OCI-M2 (cell line): ENCODE data around the gene MUSK.

ENCODE experiments used
- DNase-seq: peaks from one replicate; lab custom pipeline; 2025; ENCODE audit not compliant: unreplicated experiment; lab: John Stamatoyannopoulos, UW

Gene MUSK

GRCh38 chr9:110668570-110669167 is at the start of gene MUSK:
Gene MUSK (plus strand): TSS chr9:110668791. CDS start chr9:110668905, 114 bp downstream.
- DNase-seq = no peak

DNA sequence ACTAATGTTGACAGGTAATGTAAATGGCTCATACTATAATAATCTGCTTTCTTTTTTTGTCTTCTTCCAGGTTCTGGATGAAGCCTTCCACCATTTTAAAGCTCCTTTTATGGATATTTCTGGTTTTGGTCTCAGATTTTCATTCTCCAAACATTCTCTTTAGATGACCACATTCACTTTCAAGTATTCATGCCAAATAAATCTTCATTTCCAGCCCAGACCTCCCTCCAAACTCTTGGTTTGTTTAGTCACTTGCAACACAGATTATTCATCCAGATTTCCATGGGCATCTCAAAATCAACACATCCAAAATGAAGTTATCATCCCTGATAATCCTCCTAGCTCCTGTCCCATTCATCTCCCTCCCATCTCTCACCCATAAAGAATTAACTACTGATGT is 48.8 kb upstream of the MUSK start:
- DNase-seq = no peak

DNA sequence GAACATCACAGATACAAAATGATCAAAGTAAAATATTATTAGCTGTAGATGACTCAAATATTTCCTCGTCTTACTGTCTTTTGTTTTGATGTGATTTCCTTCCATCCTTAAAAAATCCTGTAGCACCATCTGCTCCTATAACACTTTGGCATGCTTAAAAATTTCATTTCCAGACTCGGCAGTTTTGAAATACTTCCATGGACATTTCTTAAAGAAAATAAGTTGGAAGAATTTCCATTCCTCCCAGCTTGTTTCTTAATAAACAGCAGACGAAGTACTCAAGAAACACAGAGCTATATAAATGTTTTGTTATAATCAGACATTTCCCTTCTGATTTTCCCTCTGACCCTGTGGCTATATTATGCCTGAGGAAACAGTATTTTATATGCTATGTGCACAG is 47.9 kb upstream of the MUSK start:
- DNase-seq = no peak

GRCh38 chr9:110622368-110622767 is 46.2 kb upstream of the MUSK start:
- no peak for DNase-seq

DNA sequence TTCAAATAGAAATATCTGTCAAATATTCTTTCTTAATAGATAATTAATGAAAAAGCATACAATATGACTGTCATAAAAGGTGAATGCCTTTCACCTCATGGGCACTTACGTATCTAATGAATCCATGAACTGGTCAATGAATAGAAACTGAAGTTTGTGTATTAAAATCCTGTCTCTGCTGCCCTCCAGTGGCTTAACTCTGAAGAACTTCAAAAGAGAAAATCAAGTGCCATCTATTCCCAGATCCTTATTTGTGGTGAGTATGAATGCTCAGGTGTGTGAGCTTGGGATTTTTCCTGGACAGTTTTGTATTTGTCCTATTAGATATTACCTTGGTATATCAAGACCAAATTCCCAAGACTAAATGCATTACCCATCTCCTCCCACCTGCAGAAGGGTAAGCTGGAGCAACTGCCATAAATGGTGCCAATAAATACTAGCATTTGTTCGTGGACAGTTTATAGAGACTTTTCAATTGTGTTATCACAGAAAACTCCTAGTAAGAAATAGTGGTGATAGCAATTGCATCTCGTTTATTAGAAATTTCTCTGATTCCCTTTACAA is 45.0 kb upstream of the MUSK start:
- no peak for DNase-seq

- no peak for DNase-seq
These were observed 42.3 kb upstream of the MUSK start for GRCh38 chr9:110626101-110626829.

DNA sequence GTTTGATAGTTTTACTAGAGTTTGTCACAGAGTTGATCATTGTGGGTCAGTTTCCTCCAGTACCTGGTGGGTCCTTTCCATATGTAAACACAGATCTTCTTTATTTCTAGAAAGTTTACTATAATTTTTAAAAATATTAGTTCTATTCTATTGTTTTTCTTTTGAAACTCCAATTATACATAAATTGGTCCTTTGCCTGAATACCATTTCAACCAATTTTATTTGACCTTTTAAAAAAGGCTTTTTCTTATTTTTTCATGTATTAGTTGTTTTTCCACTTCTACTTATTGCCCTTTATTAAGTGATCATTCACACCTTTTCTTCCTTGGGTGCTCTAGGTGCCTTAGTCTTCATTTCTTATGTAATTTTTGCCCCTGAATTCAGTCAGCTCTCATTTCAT is 33.0 kb upstream of the MUSK start:
- DNase-seq = no peak

GRCh38 chr9:110638381-110638954 is 30.1 kb upstream of the MUSK start:
- DNase-seq = no peak

DNA sequence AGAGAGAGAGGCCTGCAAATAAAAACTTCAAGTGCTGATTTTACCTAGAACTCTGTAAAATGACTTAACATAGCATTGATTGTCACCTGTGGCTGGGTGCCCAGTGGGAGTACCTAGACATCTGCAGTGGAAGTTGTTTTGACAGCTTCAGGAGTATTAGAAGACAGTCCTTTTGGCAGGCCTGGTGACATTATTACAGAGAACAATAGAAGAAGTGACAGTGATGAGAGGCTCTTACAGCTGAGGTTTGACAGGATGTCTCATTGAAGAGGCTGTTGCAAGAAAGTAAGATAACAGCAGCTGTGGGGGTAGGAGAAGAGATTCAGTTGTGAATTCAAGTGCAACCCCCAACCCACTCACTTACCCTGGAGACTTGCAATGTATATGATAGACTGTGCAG is 27.9 kb upstream of the MUSK start:
- DNase-seq = no peak

DNA sequence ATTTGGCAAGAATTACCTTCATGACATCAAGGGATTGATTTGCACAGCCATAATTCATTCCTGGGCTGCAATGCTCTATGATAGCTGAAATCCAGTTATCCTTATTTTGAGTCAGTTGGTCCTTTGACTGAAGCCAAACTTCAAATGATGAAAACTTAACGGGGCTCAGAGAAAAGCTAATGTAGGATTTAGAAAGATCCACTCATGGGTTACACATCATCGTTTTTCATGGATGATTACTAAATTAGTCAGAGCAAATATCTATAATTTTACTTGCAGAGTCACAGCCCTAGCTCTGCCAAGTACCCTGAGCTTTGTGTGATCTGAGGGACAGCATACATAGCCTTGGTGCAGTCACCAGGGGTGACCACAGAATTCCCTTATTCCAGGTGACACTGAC is 27.3 kb upstream of the MUSK start:
- DNase-seq = no peak

DNA sequence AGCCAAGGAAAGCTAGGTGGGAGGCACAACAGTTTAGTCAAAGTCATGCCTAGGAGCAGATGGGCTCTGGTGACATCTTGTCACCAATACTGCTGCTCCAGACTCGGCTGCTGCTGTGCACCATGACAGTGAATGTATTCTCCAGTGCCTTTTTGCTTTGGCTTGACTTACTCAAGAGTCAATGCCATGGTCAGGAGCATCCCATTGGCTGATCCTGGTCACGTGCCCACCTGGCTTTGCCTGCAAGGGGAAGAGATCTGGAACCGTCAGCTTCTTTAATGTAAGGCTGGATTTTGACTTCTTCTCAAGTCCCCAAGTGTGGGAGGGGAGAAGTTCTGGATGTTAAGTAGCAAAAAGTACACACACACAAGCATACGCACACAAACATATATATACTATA is 19.9 kb upstream of the MUSK start:
- no peak for DNase-seq

DNA sequence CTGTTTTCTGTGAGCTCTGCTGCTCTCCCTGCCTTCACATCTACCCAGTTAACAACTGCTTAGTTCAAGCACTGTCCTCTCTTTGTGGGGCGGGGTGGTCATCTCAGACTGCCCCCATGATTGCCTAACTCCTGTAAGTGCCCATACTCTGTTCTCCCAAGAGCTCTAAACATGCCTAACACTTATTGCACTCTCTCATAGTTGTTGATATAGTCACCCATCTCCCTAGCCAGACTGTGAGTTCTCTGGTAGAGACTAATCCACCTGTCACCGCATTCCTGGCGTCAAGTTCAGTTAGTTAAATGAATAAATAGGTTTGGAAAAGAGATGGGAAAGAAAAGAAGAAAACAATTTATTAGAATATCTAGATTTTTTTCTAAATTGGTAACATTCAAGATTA is 18.3 kb upstream of the MUSK start:
- no peak for DNase-seq

- DNase-seq = no peak
These were observed 17.6 kb upstream of the MUSK start for GRCh38 chr9:110650991-110651411.

DNA sequence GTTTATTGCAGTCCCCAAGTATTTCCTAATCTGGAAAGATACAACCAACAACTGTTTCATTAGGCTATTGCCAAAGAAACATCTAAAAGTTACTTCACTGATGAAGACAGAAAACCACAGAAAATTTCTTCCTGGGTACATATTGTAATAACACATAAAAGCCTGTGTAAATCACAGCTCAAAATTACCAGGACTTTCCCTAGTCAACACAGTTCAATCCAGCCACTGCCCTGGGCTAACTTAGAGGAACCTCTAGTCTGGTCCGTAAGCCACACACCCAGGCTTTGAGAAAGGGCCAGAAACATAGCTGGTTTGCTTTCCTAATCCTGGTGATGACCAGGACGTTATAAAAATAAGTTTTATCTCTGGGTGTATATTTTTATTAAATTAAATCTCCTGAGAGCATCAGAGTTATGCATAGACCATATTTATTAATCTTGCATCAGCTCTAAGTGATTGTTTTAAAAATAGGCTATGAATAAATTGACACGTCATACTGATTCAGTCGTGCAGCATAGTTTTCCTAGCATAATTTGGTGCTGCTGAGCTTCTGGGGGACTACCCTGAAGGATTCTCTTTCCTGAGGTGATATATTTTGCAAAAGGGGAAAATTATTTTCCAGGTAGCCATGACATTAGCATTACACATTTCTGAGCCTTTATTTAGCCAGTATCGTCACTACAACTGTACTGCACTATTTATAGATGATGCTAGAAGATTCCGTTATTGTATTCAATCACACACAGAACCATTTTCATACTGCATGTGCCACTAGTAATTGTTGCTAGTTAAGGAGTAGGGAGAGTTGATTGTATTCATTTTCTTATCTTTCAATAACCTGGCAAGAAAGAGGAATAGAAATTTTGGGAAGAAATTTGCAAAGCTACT is 12.6 kb upstream of the MUSK start:
- DNase-seq = no peak

- no peak for DNase-seq
These were observed 8.6 kb upstream of the MUSK start for GRCh38 chr9:110659891-110660541.

DNA sequence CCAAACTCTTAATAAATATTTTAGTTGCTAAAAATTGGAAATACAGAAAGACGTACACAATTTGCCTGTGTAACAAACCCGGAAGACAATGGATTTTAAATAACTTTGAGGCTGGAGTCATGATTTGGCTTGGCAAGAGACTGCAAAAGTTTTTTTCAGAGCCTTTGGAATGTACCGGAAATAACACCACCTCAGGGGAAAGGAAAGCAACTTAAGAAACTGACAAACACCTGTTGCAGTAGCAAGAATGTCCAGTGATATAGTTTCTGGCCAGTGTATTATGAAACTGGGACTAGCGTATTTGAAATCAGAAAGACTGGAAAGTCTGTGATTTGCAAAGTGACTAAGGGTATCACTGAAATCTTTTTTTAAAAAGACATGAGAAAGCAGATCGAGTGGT is 842 bp downstream of the MUSK start:
- DNase-seq = no peak

DNA sequence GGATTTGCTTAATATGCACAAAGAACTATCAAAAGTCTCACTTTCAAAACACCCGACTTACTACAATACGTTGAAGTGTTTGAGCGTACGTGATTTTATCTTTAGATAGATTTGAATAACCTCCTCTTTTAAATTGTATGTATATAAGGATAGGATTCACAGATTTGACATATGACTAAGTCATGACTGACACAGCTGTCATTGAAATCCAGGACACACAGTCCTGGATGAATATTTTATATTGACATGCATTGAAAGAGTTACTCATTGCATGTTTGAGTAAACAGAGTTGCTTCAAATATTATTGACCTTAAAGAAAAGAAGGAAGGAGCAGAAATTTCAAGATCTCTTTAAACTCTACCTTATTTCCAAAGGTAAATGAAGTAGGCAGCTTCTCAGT is 3.3 kb downstream of the MUSK start:
- DNase-seq = no peak

DNA sequence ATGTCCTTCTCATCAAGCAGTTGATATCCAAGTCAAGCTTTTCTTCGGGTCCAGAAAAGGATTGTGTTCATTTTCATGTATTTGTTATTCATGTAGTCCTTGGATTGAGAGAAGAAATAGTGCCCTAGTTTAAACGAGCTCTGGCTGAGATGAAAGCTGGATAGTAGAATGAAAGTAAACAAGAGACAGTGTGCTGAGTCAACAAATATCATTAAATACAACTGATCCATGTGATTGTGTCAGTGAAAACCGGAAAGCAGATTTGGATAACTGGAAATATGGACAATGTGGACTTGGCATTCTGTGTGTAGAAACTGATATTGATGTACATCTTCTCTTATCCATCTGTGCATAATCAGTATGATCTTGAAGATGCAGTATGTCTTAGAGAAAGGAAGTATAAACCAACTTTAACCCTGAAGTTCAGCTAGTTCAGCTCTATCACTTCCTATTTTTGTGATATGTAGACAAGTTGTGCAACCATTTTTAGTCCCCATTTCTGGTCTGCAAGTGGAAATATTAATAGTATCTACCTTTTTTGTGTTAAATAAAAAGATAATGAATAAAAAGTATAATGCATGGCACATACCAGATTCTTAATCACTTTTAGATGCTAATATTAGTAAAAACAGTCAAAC is 4.4 kb downstream of the MUSK start:
- no peak for DNase-seq

- DNase-seq = no peak
These were observed 18.9 kb downstream of the MUSK start for GRCh38 chr9:110687497-110687896.

- DNase-seq = no peak
These were observed 19.7 kb downstream of the MUSK start for GRCh38 chr9:110688329-110688728.
